HepG2 (cell line): Measurements from ENCODE around the gene GPR39. TPM values are rescaled to one million over a fixed set of nuclear protein-coding genes. Genes with fewer than 3 reads are reported as not detected.

Source experiments
- ATAC-seq: fragments of 200-7000 bp; cut with Tn5 transposase; 3 replicates; pipeline ENCODE4 v1.9.1; 2020; ENCODE audit warnings: mild to moderate bottlenecking, moderate library complexity
- BruUV-seq: library from RNA; stranded (reverse); fragments of 400-500 nt; replicated peaks from 2 replicates; lab custom pipeline; 2021; lab: Mats Ljungman, UMichigan
- CTCF ChIA-PET: fragments of 300-600 bp; formaldehyde crosslinking; extraction: SDS; loops from one replicate; lab custom pipeline; 2021; ENCODE audit warnings: low total read pairs, inconsistent platforms, low intra/inter-chr PET ratio; lab: Yijun Ruan, JAX
- POLR2A ChIA-PET: fragments of 350-600 bp; sonication (Branson Sonifier 250); formaldehyde crosslinking; loops from one replicate; lab custom pipeline; 2020; ENCODE audit warnings: antibody characterized with exemption, inconsistent platforms; lab: Yijun Ruan, JAX
- DNase-seq: peaks from one replicate; pipeline ENCODE4 v3.0.0-alpha.2; 2015; ENCODE audit warnings: low spot score
- FAIRE-seq: peaks from 3 replicates; lab custom pipeline; 2011; peaks lifted over from hg19 to GRCh38; lab: Jason Lieb, UNC
- H2AFZ ChIP-seq: one replicate; pipeline ENCODE4 v1.6.1; 2011; ENCODE audit warnings: low read length, inconsistent platforms
- H3K27ac ChIP-seq: fragments of 300-600 bp; 3 replicates; pipeline ENCODE4 v1.8.0; 2011; ENCODE audit warnings: mixed run types, mild to moderate bottlenecking, mixed read lengths, low read length, inconsistent platforms; ENCODE audit not compliant: insufficient read depth; ENCODE audit errors: extremely low read length
- H3K27me3 ChIP-seq, 2 experiments: fragments of 200-600 bp in 1 of 2; 2 replicates in 1 of 2; 3 replicates in 1 of 2; pipeline versions ENCODE4 v1.6.0 to v1.8.0; 2011; ENCODE audit warnings: low read length in 2 of 2, mild to moderate bottlenecking in 2 of 2, moderate library complexity in 2 of 2, inconsistent platforms in 1 of 2; ENCODE audit not compliant: insufficient read depth in 2 of 2, control insufficient read depth in 1 of 2
- H3K36me3 ChIP-seq, 2 experiments: fragments of 200-600 bp in 1 of 2; replicated peaks in 1 of 2; 2 replicates in 1 of 2; 3 replicates in 1 of 2; pipeline versions ENCODE4 v1.5.1 to v1.8.0; 2011; ENCODE audit warnings: low read length in 2 of 2, inconsistent platforms in 1 of 2; ENCODE audit not compliant: insufficient read depth in 2 of 2, control insufficient read depth in 1 of 2
- H3K4me1 ChIP-seq: 2 replicates; pipeline ENCODE4 v1.5.1; 2012; ENCODE audit warnings: low read length, inconsistent platforms; ENCODE audit not compliant: insufficient read depth
- H3K4me2 ChIP-seq: 2 replicates; pipeline ENCODE4 v1.6.0; 2011; ENCODE audit warnings: low read depth, low read length, inconsistent platforms
- H3K4me3 ChIP-seq, 3 experiments: fragments of 200-600 bp in 1 of 3; sonication (generic), shearing (Covaris generic) in 1 of 3; replicated peaks in 1 of 3; 2 replicates each; pipeline ENCODE4 v1.5.1; 2011 to 2016; ENCODE audit warnings: low read length in 3 of 3, inconsistent platforms in 2 of 3, low read depth in 2 of 3, mild to moderate bottlenecking in 2 of 3, control low read depth in 1 of 3, mixed read lengths in 1 of 3; ENCODE audit not compliant: insufficient read depth in 1 of 3
- H3K79me2 ChIP-seq: one replicate; pipeline ENCODE4 v1.6.1; 2011; ENCODE audit warnings: low read length, inconsistent platforms; ENCODE audit not compliant: insufficient read depth
- H3K9ac ChIP-seq: 2 replicates; pipeline ENCODE4 v1.6.0; 2011; ENCODE audit warnings: mild to moderate bottlenecking, low read depth, low read length, inconsistent platforms; ENCODE audit not compliant: insufficient read depth
- H3K9me3 ChIP-seq: 2 replicates; pipeline ENCODE4 v1.5.1; 2012; ENCODE audit warnings: mild to moderate bottlenecking, low read length
- H4K20me1 ChIP-seq: 2 replicates; pipeline ENCODE4 v1.6.0; 2011; ENCODE audit warnings: inconsistent platforms, mild to moderate bottlenecking, low read length, moderate library complexity; ENCODE audit not compliant: insufficient read depth
- AFF4 ChIP-seq: sonication (generic); formaldehyde crosslinking; IDR thresholded peaks from 2 replicates; pipeline ENCODE4 v1.4.0; 2020; ENCODE audit warnings: missing genetic modification reagents
- ASH2L ChIP-seq: fragments of 300-600, 200-600 bp; sonication (generic); IDR thresholded peaks from 2 replicates; pipeline ENCODE4 v1.7.0; 2017; ENCODE audit warnings: low read depth, mild to moderate bottlenecking, moderate library complexity, mixed read lengths, low read length; ENCODE audit not compliant: insufficient read length
- CREB1 ChIP-seq, 2 experiments: fragments of 450-650 bp in 1 of 2; IDR thresholded peaks; 2 replicates each; pipeline ENCODE4 v1.6.1; 2016 to 2017; ENCODE audit warnings: control low read depth in 1 of 2, mild to moderate bottlenecking in 1 of 2, missing compliant biosample characterization in 1 of 2, missing genetic modification characterization in 1 of 2
- KMT2A ChIP-seq: sonication (generic); formaldehyde crosslinking; IDR thresholded peaks from 2 replicates; pipeline ENCODE4 v1.4.0; 2020; ENCODE audit warnings: missing genetic modification reagents
- NFE2L2 ChIP-seq: fragments of 150-350 bp; IDR thresholded peaks from 2 replicates; pipeline ENCODE4 v1.6.1; 2014; ENCODE audit warnings: low read length
- PITX1 ChIP-seq: sonication (generic); formaldehyde crosslinking; IDR thresholded peaks from 2 replicates; pipeline ENCODE4 v1.5.1; 2020; ENCODE audit warnings: mild to moderate bottlenecking, missing genetic modification reagents
- TERF1 ChIP-seq: sonication (generic); formaldehyde crosslinking; IDR thresholded peaks from 2 replicates; pipeline ENCODE4 v1.8.0; 2022; ENCODE audit warnings: mild to moderate bottlenecking, missing genetic modification reagents, moderate library complexity
- ZKSCAN1 ChIP-seq: fragments of 150-350 bp; IDR thresholded peaks from 2 replicates; pipeline ENCODE4 v1.6.1; 2014; ENCODE audit warnings: low read length
- ZNF207 ChIP-seq: fragments of 450-650 bp; IDR thresholded peaks from 2 replicates; pipeline ENCODE4 v1.6.1; 2016; ENCODE audit warnings: antibody characterized with exemption, borderline replicate concordance
- ZNF263 ChIP-seq: sonication (generic); formaldehyde crosslinking; IDR thresholded peaks from 2 replicates; pipeline ENCODE4 v1.4.0; 2020; ENCODE audit warnings: missing genetic modification reagents
- ZNF350 ChIP-seq: sonication (generic); formaldehyde crosslinking; IDR thresholded peaks from 2 replicates; pipeline ENCODE4 v1.4.0; 2020; ENCODE audit warnings: mild to moderate bottlenecking, low read depth, missing genetic modification reagents, borderline replicate concordance
- ZNF713 ChIP-seq: sonication (generic); formaldehyde crosslinking; IDR thresholded peaks from 2 replicates; pipeline ENCODE4 v1.4.0; 2020; ENCODE audit warnings: mild to moderate bottlenecking, missing genetic modification reagents
- WGBS: methylation state at CpG from one replicate; pipeline ENCODE4 v1.1.6; 2017; ENCODE audit warnings: low lambda C conversion rate; 5-methylcytosine and 5-hydroxymethylcytosine counted together
- in situ Hi-C: cut with HindIII; loops from 2 replicates; pipeline ENCODE4 v1.10.0; 2017; ENCODE audit warnings: low pct_unique_long_range_greater_than_20kb; ENCODE audit not compliant: extremely low pct_ligation_motif_present
- intact Hi-C: fragments of 100-400 bp; cut with micrococcal nuclease; formaldehyde crosslinking; loops from one replicate; pipeline ENCODE4 v1.10.0; 2022; ENCODE audit not compliant: unreplicated experiment
- polyA plus RNA-seq, 8 experiments: library from polyadenylated mRNA; depleted of rRNA in 3 of 8; stranded (reverse) in 7 of 8; unstranded in 1 of 8; fragments of >200 nt; fragmentation: Illumina TruSeq in 4 of 8; extraction: Trizol in 4 of 8; gene quantifications; 2 replicates each; pipeline versions ENCODE4 v1.2.1 to v1.2.3, GENCODE V29; 2011 to 2016; ENCODE audit warnings: low read depth in 4 of 8, missing spikeins in 1 of 8, mixed read lengths in 1 of 8; ENCODE audit not compliant: insufficient read depth in 1 of 8
- total RNA-seq, 5 experiments: library from RNA; depleted of rRNA; stranded (reverse); fragments of >200 nt; fragmentation: Illumina TruSeq; extraction: Trizol; gene quantifications; 2 replicates each; pipeline ENCODE4 v1.2.3, GENCODE V29; 2016; ENCODE audit warnings: low read depth in 1 of 5
- TF ChIP-seq, protein P1 (sequence below): sonication (generic); formaldehyde crosslinking; IDR thresholded peaks from 2 replicates; pipeline ENCODE4 v1.5.0; 2020; ENCODE audit warnings: missing genetic modification reagents

Gene GPR39
- total and polyA plus RNA-seq, 2 of the 13 experiments (the other 11 are each of a cell fraction or from before 2014, with no cell fraction given): 0.16 to 0.62 TPM

DNA sequence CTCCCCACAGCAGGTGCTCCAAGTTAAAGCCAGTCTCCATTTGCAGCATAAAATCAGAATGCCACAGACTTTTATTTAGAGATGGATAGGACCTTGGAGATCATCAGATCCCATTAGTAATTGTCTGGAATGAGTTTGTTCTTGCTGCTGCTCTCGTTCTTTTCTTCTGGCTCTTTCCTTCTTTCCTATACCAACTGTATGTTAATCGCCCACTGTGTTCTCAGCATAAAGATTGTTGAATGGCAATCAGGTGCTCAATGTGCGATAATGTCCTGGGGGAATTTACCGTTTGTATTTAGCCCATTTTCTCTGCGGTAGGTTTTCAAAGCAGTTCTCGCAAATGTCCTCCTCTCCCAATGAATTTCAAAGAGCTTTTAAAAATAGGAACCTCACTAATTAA, 3.3 kb downstream of the GPR39 start (continued):
- TF ChIP-seq, protein P1, sequence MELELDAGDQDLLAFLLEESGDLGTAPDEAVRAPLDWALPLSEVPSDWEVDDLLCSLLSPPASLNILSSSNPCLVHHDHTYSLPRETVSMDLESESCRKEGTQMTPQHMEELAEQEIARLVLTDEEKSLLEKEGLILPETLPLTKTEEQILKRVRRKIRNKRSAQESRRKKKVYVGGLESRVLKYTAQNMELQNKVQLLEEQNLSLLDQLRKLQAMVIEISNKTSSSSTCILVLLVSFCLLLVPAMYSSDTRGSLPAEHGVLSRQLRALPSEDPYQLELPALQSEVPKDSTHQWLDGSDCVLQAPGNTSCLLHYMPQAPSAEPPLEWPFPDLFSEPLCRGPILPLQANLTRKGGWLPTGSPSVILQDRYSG (CRISPR knock-in tag): no peak
- TF ChIP-seq KMT2A (CRISPR knock-in tag) (no peak), PITX1 (CRISPR knock-in tag) (no peak), ZNF207 (no peak), ZKSCAN1 (no peak), CREB1 (IDR thresholded peaks at IDR 0.05) (no peak), CREB1 (CRISPR knock-in tag; IDR thresholded peaks at IDR 0.05) (no peak), ZNF350 (no peak), TERF1 (CRISPR knock-in tag) (no peak), ZNF713 (CRISPR knock-in tag) (no peak)

DNA sequence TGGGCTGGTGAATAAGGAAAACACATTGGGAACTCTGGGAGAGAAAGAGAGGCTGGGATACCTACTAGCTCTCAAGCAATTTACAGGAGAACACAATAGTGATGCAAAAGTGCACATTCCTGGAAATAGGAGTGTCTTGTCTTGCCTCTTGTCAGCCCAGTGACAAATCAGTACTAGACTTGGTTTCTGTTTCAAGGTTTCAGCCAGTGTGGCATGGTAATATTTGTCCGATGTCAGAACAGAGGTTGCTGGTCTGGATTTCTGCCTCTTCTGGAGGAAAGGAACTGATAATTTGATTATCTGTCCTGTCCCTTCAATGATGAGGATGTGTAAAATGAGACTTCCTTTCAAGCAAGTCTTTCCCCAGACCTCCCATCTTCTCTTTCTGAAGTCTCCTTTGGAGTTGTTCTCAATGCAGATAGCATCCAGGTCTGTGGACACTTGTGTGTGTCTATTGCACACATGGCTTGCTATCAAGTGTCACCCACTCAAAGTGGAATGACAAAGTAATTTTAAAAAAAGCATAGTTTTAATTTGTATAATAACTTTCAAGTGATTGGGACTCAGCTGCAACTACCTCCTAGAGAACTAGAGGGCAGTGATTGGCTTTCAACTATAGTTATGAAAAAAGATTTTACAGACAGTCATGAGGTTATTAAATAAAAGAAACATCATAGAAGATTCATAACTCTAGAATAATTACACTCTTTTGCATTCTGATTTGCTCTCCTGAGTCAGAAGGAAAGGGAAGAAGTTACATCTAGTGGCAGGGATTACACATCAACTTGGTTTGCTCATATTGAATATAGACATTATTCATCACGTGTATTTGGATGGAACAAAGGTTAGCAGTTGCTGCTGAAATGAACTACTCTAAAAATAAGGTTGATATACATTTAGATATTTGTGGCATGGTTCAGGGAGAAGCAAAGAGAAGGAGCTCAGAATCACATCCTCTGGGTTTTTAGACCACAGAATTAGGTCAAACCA, 4.5 kb downstream of the GPR39 start:
- POLR2A ChIA-PET: no interaction called here
- Histone ChIP-seq H3K4me1 (peaks cover 34% of the 10 kb centered on the region), H3K27ac (no peak overlapping the region)
- no peak for TF ChIP-seq ASH2L
- TF ChIP-seq NFE2L2: no peak
- TF ChIP-seq AFF4 (CRISPR knock-in tag): no peak
- TF ChIP-seq ZNF263 (CRISPR knock-in tag): no peak

More for the DNA sequence above, 4.5 kb downstream of the GPR39 start:
- Histone ChIP-seq H3K9me3 (no peaks in the 10 kb centered on the region), H3K79me2 (no peaks in the 10 kb centered on the region), H4K20me1 (no peaks in the 10 kb centered on the region), H2AFZ (no peak overlapping the region), H3K9ac (no peak overlapping the region), H3K4me3 (no peak overlapping the region), H3K36me3 (no peaks in the 10 kb centered on the region), H3K4me2 (no peak overlapping the region), H3K27me3 (no peaks in the 10 kb centered on the region)
- no TSS peak for BruUV-seq
- in situ Hi-C loops: no loop called here
- intact Hi-C loops: no loop called here
- 30% methylated on average over 2 of the region's 2 CpGs for WGBS
- CTCF ChIA-PET: no interaction called here
- no peak for DNase-seq
- ATAC-seq: no peak
- FAIRE-seq: no peak
